ENCODE measurements around the gene TSPAN13. TPM values are rescaled to one million over a fixed set of nuclear protein-coding genes. Genes with fewer than 3 reads are reported as not detected.

TSPAN13 gene
- polyA plus RNA-seq, 1 donor from 2014 or later: 315 TPM

- TF ChIP-seq TAF1 (IDR thresholded peaks at IDR 0.05; ENCODE audit: low read depth) (no peak), REST (IDR thresholded peaks at IDR 0.05; ENCODE audit: borderline replicate concordance) (no peak), POLR2AphosphoS5 (IDR thresholded peaks at IDR 0.05) (no peak), EZH2 (IDR thresholded peaks at IDR 0.05; ENCODE audit: borderline replicate concordance, insufficient read depth, low read length, poor library complexity, severe bottlenecking) (no peak), RAD21 (conservative IDR thresholded peaks at IDR 0.05) (no peak), MXI1 (conservative IDR thresholded peaks at IDR 0.05; ENCODE audit: poor library complexity, severe bottlenecking) (no peak), EP300 (conservative IDR thresholded peaks at IDR 0.05; ENCODE audit: poor library complexity, severe bottlenecking) (no peak), SMC3 (conservative IDR thresholded peaks at IDR 0.05; ENCODE audit: poor library complexity) (no peak)
- TF ChIP-seq, protein P1, sequence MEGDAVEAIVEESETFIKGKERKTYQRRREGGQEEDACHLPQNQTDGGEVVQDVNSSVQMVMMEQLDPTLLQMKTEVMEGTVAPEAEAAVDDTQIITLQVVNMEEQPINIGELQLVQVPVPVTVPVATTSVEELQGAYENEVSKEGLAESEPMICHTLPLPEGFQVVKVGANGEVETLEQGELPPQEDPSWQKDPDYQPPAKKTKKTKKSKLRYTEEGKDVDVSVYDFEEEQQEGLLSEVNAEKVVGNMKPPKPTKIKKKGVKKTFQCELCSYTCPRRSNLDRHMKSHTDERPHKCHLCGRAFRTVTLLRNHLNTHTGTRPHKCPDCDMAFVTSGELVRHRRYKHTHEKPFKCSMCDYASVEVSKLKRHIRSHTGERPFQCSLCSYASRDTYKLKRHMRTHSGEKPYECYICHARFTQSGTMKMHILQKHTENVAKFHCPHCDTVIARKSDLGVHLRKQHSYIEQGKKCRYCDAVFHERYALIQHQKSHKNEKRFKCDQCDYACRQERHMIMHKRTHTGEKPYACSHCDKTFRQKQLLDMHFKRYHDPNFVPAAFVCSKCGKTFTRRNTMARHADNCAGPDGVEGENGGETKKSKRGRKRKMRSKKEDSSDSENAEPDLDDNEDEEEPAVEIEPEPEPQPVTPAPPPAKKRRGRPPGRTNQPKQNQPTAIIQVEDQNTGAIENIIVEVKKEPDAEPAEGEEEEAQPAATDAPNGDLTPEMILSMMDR (IDR thresholded peaks at IDR 0.05; ENCODE audit: poor library complexity, severe bottlenecking): no peak
- Histone ChIP-seq H3K4me3 (ENCODE audit: low read length) (no peak overlapping the region), H3K36me3 (ENCODE audit: insufficient read depth, low read length) (no peaks in the 10 kb centered on the region), H3F3A (ENCODE audit: insufficient read depth, low read length, poor library complexity, severe bottlenecking) (no peaks in the 10 kb centered on the region), H3K27ac (ENCODE audit: low read length) (no peak overlapping the region), H3K4me2 (ENCODE audit: low read length) (no peak overlapping the region), H3K9ac (ENCODE audit: low read length) (no peak overlapping the region), H3K9me3 (ENCODE audit: low read length) (no peaks in the 10 kb centered on the region), H3K79me2 (replicated peaks; ENCODE audit: insufficient read depth, low read length) (no peaks in the 10 kb centered on the region), H4K20me1 (ENCODE audit: insufficient read depth) (no peaks in the 10 kb centered on the region), H3K9me2 (ENCODE audit: insufficient read depth, low read length) (no peaks in the 10 kb centered on the region), H2AFZ (ENCODE audit: low read depth, low read length) (no peak overlapping the region), H3K27me3 (ENCODE audit: insufficient read depth, low read depth, low read length) (no peaks in the 10 kb centered on the region)
Measured at GRCh38 chr7:16795624-16796023, 42.1 kb downstream of the TSPAN13 start.

DNA sequence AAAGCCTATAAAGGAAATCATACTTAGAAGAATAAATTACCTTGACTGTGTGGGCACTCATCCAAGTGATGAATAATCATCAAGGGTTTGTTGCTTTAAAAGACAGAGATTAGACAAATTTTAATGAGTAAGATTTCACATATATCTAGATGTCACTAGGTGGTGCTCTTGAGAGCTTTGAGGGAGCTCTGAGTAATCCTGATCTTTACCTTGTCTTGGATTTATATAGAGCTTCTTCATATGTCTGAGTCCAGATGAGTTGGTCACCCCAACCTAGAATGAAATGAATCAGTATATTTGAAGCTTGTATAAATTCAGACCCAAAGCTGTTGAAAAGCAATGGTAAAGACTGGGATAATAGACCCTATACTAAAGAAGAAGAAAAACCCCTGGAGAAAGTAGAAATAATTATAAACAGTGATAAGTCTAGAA is 47.6 kb downstream of the TSPAN13 start:
- TF ChIP-seq EZH2 (IDR thresholded peaks at IDR 0.05; ENCODE audit: borderline replicate concordance, insufficient read depth, low read length, poor library complexity, severe bottlenecking) (no peak), RAD21 (conservative IDR thresholded peaks at IDR 0.05) (peak; percentile 60), TAF1 (IDR thresholded peaks at IDR 0.05; ENCODE audit: low read depth) (no peak), SMC3 (conservative IDR thresholded peaks at IDR 0.05; ENCODE audit: poor library complexity) (peak; percentile 54)
- TF ChIP-seq, protein P1 (IDR thresholded peaks at IDR 0.05; ENCODE audit: poor library complexity, severe bottlenecking): peak; percentile 62
- no peak overlapping the region for H3K4me3 ChIP-seq (ENCODE audit: low read length)
- H3K9me3 ChIP-seq (ENCODE audit: low read length): no peaks in the 10 kb centered on the region
- no peaks in the 10 kb centered on the region for H3K79me2 ChIP-seq (replicated peaks; ENCODE audit: insufficient read depth, low read length)
- H3K27ac ChIP-seq (ENCODE audit: low read length): no peak overlapping the region
- H3K36me3 ChIP-seq (ENCODE audit: insufficient read depth, low read length): no peaks in the 10 kb centered on the region
- H4K20me1 ChIP-seq (ENCODE audit: insufficient read depth): no peaks in the 10 kb centered on the region
- H3K9ac ChIP-seq (ENCODE audit: low read length): no peak overlapping the region
- no peaks in the 10 kb centered on the region for H3F3A ChIP-seq (ENCODE audit: insufficient read depth, low read length, poor library complexity, severe bottlenecking)
- no peak overlapping the region for H2AFZ ChIP-seq (ENCODE audit: low read depth, low read length)
- no peak overlapping the region for H3K4me2 ChIP-seq (ENCODE audit: low read length)
- no peaks in the 10 kb centered on the region for H3K9me2 ChIP-seq (ENCODE audit: insufficient read depth, low read length)
- no peaks in the 10 kb centered on the region for H3K27me3 ChIP-seq (ENCODE audit: insufficient read depth, low read depth, low read length)

Data from neural cell (in vitro differentiated cells).